ENCODE data around the gene CTSE. TPM values are rescaled to one million over a fixed set of nuclear protein-coding genes. Genes with fewer than 3 reads are reported as not detected.
A peak's percentile ranks its signal among the peaks of the same experiment; 100 is the strongest.
"Not testable (repeated sequence)": the region's sequence is repeated elsewhere in the genome, so short reads cannot be mapped to it uniquely, and the experiment has no call there.

CTSE gene
- total RNA-seq, 1 experiment from 2014 or later = 425 TPM

DNA sequence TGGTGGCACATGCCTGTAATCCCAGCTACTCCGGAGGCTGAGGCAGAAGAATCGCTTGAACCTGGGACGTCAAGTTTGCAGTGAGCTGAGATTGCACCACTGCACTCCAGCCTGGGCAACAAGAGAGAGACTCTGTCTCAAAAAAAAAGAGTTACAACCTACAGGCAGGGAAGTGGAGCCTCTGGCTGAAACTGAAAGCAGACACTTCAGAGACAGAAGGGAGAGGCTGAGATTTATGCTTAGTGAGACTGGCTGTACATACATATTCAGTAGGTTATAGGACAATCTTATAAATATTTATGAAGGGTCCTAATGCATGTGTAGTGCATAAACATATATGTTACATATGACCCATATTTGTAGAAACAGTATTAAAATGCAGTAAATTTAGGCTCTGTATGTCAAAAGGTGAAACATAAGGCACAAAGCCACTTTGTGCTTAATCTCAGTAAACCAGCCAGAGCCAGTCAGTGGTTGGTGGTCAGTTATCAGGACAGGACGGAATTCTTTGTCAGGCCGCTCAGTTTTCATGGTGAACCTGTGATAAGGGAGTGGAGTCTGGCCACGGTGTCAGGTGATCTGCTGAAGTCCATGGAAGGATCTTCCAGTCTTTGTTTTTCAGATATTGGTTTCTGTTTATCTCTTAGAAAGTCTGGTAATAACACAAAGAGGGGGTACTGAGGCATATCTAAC is 42.9 kb upstream of the CTSE start:
- peak overlapping the region; percentile 62 for H3K4me3 Mint-ChIP-seq (ENCODE audit: low read depth, unreplicated experiment)
- no TSS peak for BruUV-seq (replicated peaks)
- no peaks in the 10 kb centered on the region for H3K27me3 Mint-ChIP-seq (ENCODE audit: unreplicated experiment)
- TF ChIP-seq, protein P1, sequence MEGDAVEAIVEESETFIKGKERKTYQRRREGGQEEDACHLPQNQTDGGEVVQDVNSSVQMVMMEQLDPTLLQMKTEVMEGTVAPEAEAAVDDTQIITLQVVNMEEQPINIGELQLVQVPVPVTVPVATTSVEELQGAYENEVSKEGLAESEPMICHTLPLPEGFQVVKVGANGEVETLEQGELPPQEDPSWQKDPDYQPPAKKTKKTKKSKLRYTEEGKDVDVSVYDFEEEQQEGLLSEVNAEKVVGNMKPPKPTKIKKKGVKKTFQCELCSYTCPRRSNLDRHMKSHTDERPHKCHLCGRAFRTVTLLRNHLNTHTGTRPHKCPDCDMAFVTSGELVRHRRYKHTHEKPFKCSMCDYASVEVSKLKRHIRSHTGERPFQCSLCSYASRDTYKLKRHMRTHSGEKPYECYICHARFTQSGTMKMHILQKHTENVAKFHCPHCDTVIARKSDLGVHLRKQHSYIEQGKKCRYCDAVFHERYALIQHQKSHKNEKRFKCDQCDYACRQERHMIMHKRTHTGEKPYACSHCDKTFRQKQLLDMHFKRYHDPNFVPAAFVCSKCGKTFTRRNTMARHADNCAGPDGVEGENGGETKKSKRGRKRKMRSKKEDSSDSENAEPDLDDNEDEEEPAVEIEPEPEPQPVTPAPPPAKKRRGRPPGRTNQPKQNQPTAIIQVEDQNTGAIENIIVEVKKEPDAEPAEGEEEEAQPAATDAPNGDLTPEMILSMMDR (IDR thresholded peaks at IDR 0.05; ENCODE audit: unreplicated experiment) = no peak
- DNase-seq = no peak
- intact Hi-C loops (cut with micrococcal nuclease; ENCODE audit: unreplicated experiment) = no loop called here
- H3K4me1 Mint-ChIP-seq (ENCODE audit: low read depth, unreplicated experiment) = peaks cover 69% of the 10 kb centered on the region
- H3K27ac Mint-ChIP-seq (ENCODE audit: unreplicated experiment) = peak overlapping the region; percentile 91
- CTCF ChIA-PET = interaction anchor here (4.5 kb wide), 1 partner anchor 11 kb away, joined by 19 read pairs; no protein-coding TSS in a partner anchor
- peaks cover 95% of the 10 kb centered on the region for H3K36me3 Mint-ChIP-seq (ENCODE audit: insufficient read depth, unreplicated experiment)
- no peaks in the 10 kb centered on the region for H3K9me3 Mint-ChIP-seq (ENCODE audit: low read depth, unreplicated experiment)

DNA sequence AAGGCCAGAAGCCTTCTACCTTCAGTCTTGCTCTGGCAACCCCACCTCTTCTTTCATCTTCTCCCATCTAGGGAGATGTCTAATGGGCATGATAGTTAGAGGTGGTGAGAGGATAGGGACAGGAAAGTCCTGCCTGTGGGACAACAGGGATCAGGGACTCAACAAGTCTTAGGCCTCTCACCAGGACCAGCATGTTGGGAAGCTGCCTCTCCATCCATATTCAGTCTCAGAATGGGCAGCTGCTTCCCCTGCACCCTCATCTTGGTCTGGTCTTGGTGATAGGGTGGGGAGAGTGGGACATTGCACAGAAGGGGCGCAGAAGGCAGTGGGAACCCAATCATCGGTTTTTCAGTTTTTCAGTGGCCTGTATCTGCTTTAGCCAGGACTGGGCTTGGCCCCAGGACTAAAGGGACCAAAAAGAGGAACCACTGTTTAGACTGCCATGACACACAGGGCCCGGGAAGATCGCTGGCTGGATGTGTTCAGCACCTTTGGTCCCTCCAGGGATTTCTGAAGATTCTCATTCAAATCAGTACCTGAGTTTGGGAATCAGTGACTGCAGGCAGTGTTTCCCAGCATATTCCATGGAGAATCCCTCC is 42.0 kb upstream of the CTSE start:
- H3K9me3 Mint-ChIP-seq (ENCODE audit: low read depth, unreplicated experiment) = no peaks in the 10 kb centered on the region
- DNase-seq = no peak
- H3K27me3 Mint-ChIP-seq (ENCODE audit: unreplicated experiment) = no peaks in the 10 kb centered on the region
- H3K4me3 Mint-ChIP-seq (ENCODE audit: low read depth, unreplicated experiment) = peak overlapping the region; percentile 62
- no TSS peak for BruUV-seq (replicated peaks)
- H3K27ac Mint-ChIP-seq (ENCODE audit: unreplicated experiment) = peak overlapping the region; percentile 37
- H3K36me3 Mint-ChIP-seq (ENCODE audit: insufficient read depth, unreplicated experiment) = peaks cover 95% of the 10 kb centered on the region
- intact Hi-C loops (cut with micrococcal nuclease; ENCODE audit: unreplicated experiment) = no loop called here
- TF ChIP-seq, protein P1 (IDR thresholded peaks at IDR 0.05; ENCODE audit: unreplicated experiment) = no peak
- peaks cover 69% of the 10 kb centered on the region for H3K4me1 Mint-ChIP-seq (ENCODE audit: low read depth, unreplicated experiment)
- CTCF ChIA-PET = no interaction called here

DNA sequence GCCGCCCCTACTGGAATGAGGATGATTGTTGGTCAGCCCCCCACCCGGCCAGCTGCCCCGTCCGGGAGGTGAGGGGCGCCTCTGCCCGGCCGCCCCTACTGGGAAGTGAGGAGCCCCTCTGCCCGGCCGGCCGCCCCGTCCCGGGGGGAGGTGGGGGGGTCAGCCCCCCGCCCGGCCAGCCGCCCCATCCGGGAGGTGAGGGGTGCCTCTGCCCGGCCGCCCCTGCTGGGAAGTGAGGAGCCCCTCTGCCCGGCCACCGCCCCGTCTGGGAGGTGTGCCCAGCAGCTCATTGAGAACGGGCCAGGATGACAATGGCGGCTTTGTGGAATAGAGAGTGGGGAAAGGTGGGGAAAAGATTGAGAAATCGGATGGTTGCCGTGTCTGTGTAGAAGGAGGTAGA is 40.8 kb upstream of the CTSE start:
- peak overlapping the region; percentile 62 for H3K4me3 Mint-ChIP-seq (ENCODE audit: low read depth, unreplicated experiment)
- H3K9me3 Mint-ChIP-seq (ENCODE audit: low read depth, unreplicated experiment); CTCF ChIA-PET; BruUV-seq (replicated peaks); H3K27me3 Mint-ChIP-seq (ENCODE audit: unreplicated experiment); intact Hi-C loops (cut with micrococcal nuclease; ENCODE audit: unreplicated experiment); DNase-seq: not testable (repeated sequence)
- H3K36me3 Mint-ChIP-seq (ENCODE audit: insufficient read depth, unreplicated experiment) = peaks cover 95% of the 10 kb centered on the region
- H3K27ac Mint-ChIP-seq (ENCODE audit: unreplicated experiment) = peak overlapping the region; percentile 37
- H3K4me1 Mint-ChIP-seq (ENCODE audit: low read depth, unreplicated experiment) = peaks cover 74% of the 10 kb centered on the region

DNA sequence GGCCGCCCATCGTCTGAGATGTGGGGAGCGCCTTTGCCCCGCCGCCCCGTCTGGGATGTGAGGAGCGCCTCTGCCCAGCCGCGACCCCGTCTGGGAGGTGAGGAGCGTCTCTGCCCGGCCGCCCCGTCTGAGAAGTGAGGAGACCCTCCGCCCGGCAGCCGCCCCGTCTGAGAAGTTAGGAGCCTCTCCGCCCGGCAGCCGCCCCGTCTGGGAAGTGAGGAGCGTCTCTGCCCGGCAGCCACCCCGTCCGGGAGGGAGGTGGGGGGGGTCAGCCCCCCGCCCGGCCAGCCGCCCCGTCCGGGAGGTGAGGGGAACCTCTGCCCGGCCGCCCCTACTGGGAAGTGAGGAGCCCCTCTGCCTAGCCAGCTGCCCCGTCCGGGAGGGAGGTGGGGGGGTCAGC is 40.3 kb upstream of the CTSE start:
- intact Hi-C loops (cut with micrococcal nuclease; ENCODE audit: unreplicated experiment); BruUV-seq (replicated peaks); DNase-seq; H3K27me3 Mint-ChIP-seq (ENCODE audit: unreplicated experiment); H3K9me3 Mint-ChIP-seq (ENCODE audit: low read depth, unreplicated experiment); CTCF ChIA-PET: not testable (repeated sequence)
- H3K27ac Mint-ChIP-seq (ENCODE audit: unreplicated experiment) = peak overlapping the region; percentile 90
- H3K4me3 Mint-ChIP-seq (ENCODE audit: low read depth, unreplicated experiment) = peak overlapping the region; percentile 64
- H3K4me1 Mint-ChIP-seq (ENCODE audit: low read depth, unreplicated experiment) = peaks cover 79% of the 10 kb centered on the region
- H3K36me3 Mint-ChIP-seq (ENCODE audit: insufficient read depth, unreplicated experiment) = peaks cover 95% of the 10 kb centered on the region

DNA sequence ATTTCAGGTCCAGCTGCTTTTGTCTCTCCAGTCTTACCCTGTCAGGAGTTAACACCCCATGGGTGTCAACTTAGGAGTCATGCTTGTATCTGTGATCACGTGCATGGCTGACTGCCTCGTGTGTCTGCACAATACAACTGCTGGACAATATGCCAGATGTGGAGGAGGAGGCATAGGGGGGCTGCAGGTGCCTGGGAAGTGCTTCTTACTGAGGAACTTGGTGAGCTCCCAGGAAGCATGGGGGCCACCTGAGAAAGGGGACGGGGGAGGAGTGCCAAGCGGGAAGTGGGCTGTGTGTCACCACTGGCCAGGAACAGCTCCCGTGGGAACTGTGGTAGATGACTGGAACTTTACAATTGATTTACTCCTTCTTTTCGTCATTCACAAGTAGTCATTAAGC is 38.8 kb upstream of the CTSE start:
- TF ChIP-seq, protein P1 (IDR thresholded peaks at IDR 0.05; ENCODE audit: unreplicated experiment) = no peak
- Mint-ChIP-seq H3K9me3 (ENCODE audit: low read depth, unreplicated experiment) (no peaks in the 10 kb centered on the region), H3K27me3 (ENCODE audit: unreplicated experiment) (no peaks in the 10 kb centered on the region), H3K36me3 (ENCODE audit: insufficient read depth, unreplicated experiment) (peaks cover 98% of the 10 kb centered on the region), H3K27ac (ENCODE audit: unreplicated experiment) (peak overlapping the region; percentile 90), H3K4me3 (ENCODE audit: low read depth, unreplicated experiment) (peak overlapping the region; percentile 64), H3K4me1 (ENCODE audit: low read depth, unreplicated experiment) (peaks cover 80% of the 10 kb centered on the region)
- CTCF ChIA-PET = interaction anchor here (0.8 kb wide), 1 partner anchor 32 kb away, joined by 3 read pairs; no protein-coding TSS in a partner anchor
- DNase-seq = no peak
- BruUV-seq (replicated peaks) = no TSS peak
- intact Hi-C loops (cut with micrococcal nuclease; ENCODE audit: unreplicated experiment) = no loop called here
